HEK293T (cell line): ENCODE data around the gene CCR2.

ENCODE experiments used
- ARNT ChIP-seq: fragments of 450-650 bp; IDR thresholded peaks from 2 replicates; pipeline ENCODE4 v1.6.1; 2017; ENCODE audit warnings: mild to moderate bottlenecking
- BHLHE40 ChIP-seq: fragments of 450-650 bp; IDR thresholded peaks from 2 replicates; pipeline ENCODE4 v1.6.1; 2016; ENCODE audit warnings: mild to moderate bottlenecking, moderate library complexity, borderline replicate concordance
- ELF4 ChIP-seq: fragments of 450-650 bp; IDR thresholded peaks from 2 replicates; pipeline ENCODE4 v1.6.1; 2017; ENCODE audit warnings: antibody characterized with exemption
- FOXA1 ChIP-seq: fragments of 450-650 bp; IDR thresholded peaks from 2 replicates; pipeline ENCODE4 v1.6.1; 2016; ENCODE audit warnings: mild to moderate bottlenecking
- FOXK2 ChIP-seq: fragments of 450-650 bp; IDR thresholded peaks from 2 replicates; pipeline ENCODE4 v1.6.1; 2016; ENCODE audit warnings: mild to moderate bottlenecking
- FOXM1 ChIP-seq: fragments of 450-650 bp; IDR thresholded peaks from 2 replicates; pipeline ENCODE4 v1.6.1; 2017; ENCODE audit warnings: mild to moderate bottlenecking, borderline replicate concordance
- HDGF ChIP-seq: fragments of 450-650 bp; IDR thresholded peaks from 2 replicates; pipeline ENCODE4 v1.6.1; 2017; ENCODE audit warnings: antibody characterized with exemption, borderline replicate concordance
- LEF1 ChIP-seq: fragments of 450-650 bp; IDR thresholded peaks from 2 replicates; pipeline ENCODE4 v1.6.1; 2017; ENCODE audit warnings: mild to moderate bottlenecking, borderline replicate concordance
- NFRKB ChIP-seq: fragments of 450-650 bp; IDR thresholded peaks from 2 replicates; pipeline ENCODE4 v1.6.1; 2016; ENCODE audit warnings: mild to moderate bottlenecking, moderate library complexity
- SP1 ChIP-seq: fragments of 450-650 bp; IDR thresholded peaks from 2 replicates; pipeline ENCODE4 v1.6.1; 2017
- SUZ12 ChIP-seq: fragments of 450-650 bp; IDR thresholded peaks from 2 replicates; pipeline ENCODE4 v1.6.1; 2016; ENCODE audit warnings: mild to moderate bottlenecking
- ZNF384 ChIP-seq: fragments of 450-650 bp; IDR thresholded peaks from 2 replicates; pipeline ENCODE4 v1.6.1; 2016

- TF ChIP-seq LEF1 (no peak), BHLHE40 (no peak), FOXM1 (no peak), ELF4 (no peak), ZNF384 (no peak), NFRKB (no peak), FOXK2 (no peak), ARNT (no peak), SP1 (no peak), HDGF (no peak), FOXA1 (no peak), SUZ12 (no peak)
Observed at GRCh38 chr3:46395766-46396530, 42.0 kb downstream of the CCR2 start.
